H9 (cell line): ENCODE measurements around the gene UQCC3. TPM values are rescaled to one million over a fixed set of nuclear protein-coding genes. Genes with fewer than 3 reads are reported as not detected.

Experiments
- DNase-seq: peaks from one replicate; pipeline ENCODE4 v3.0.0-alpha.2; 2017
- H2AFZ ChIP-seq: one replicate; pipeline ENCODE4 v1.6.1; 2013; ENCODE audit warnings: mild to moderate bottlenecking, low read length, control low read depth, moderate library complexity
- H2AK5ac ChIP-seq: 2 replicates; pipeline ENCODE4 v1.6.1; 2013; ENCODE audit warnings: low read length, control low read depth, mixed read lengths; ENCODE audit not compliant: insufficient read length
- H2BK120ac ChIP-seq: one replicate; pipeline ENCODE4 v1.6.1; 2013; ENCODE audit warnings: low read depth, mild to moderate bottlenecking, low read length, control low read depth, inconsistent platforms; ENCODE audit not compliant: poor library complexity, severe bottlenecking
- H2BK12ac ChIP-seq: 2 replicates; pipeline ENCODE4 v1.6.1; 2013; ENCODE audit warnings: low read length, control low read depth, mixed read lengths, low read depth; ENCODE audit not compliant: insufficient read length
- H2BK15ac ChIP-seq: 2 replicates; pipeline ENCODE4 v1.6.1; 2013; ENCODE audit warnings: low read depth, low read length, control low read depth
- H2BK20ac ChIP-seq: one replicate; pipeline ENCODE4 v1.6.1; 2013; ENCODE audit warnings: low read depth, mild to moderate bottlenecking, low read length, control low read depth, inconsistent platforms; ENCODE audit not compliant: poor library complexity, severe bottlenecking
- H2BK5ac ChIP-seq: 2 replicates; pipeline ENCODE4 v1.6.1; 2013; ENCODE audit warnings: low read length, control low read depth, mixed read lengths; ENCODE audit not compliant: insufficient read length
- H3K14ac ChIP-seq: 2 replicates; pipeline ENCODE4 v1.6.1; 2013; ENCODE audit warnings: low read length, control low read depth; ENCODE audit not compliant: insufficient read depth
- H3K18ac ChIP-seq: 2 replicates; pipeline ENCODE4 v1.6.1; 2013; ENCODE audit warnings: low read depth, mild to moderate bottlenecking, mixed read lengths, low read length, control low read depth; ENCODE audit not compliant: insufficient read length
- H3K23ac ChIP-seq: 2 replicates; pipeline ENCODE4 v1.6.1; 2013; ENCODE audit warnings: low read length, control low read depth, mixed read lengths, low read depth; ENCODE audit not compliant: insufficient read length
- H3K23me2 ChIP-seq: 2 replicates; pipeline ENCODE4 v1.6.1; 2013; ENCODE audit warnings: low read depth, mild to moderate bottlenecking, mixed read lengths, low read length, control low read depth; ENCODE audit not compliant: insufficient read length, poor library complexity, severe bottlenecking
- H3K27ac ChIP-seq: 2 replicates; pipeline ENCODE4 v1.5.1; 2013; ENCODE audit warnings: low read length, control low read depth, mixed read lengths, low read depth; ENCODE audit not compliant: insufficient read length
- H3K27me3 ChIP-seq: 2 replicates; pipeline ENCODE4 v1.6.1; 2013; ENCODE audit warnings: low read length, control low read depth, inconsistent platforms; ENCODE audit not compliant: insufficient read depth
- H3K4ac ChIP-seq: 2 replicates; pipeline ENCODE4 v1.6.1; 2013; ENCODE audit warnings: low read depth, mild to moderate bottlenecking, control low read depth, inconsistent platforms, low read length, moderate library complexity
- H3K4me1 ChIP-seq: 2 replicates; pipeline ENCODE4 v1.6.1; 2013; ENCODE audit warnings: low read length, control low read depth, inconsistent platforms; ENCODE audit not compliant: insufficient read depth
- H3K4me2 ChIP-seq: 2 replicates; pipeline ENCODE4 v1.6.1; 2013; ENCODE audit warnings: low read length, control low read depth, mixed read lengths; ENCODE audit not compliant: insufficient read length, insufficient read depth
- H3K56ac ChIP-seq: 2 replicates; pipeline ENCODE4 v1.6.1; 2013; ENCODE audit warnings: low read depth, mild to moderate bottlenecking, mixed read lengths, low read length, control low read depth; ENCODE audit not compliant: insufficient read length
- H3K79me1 ChIP-seq: 2 replicates; pipeline ENCODE4 v1.6.1; 2013; ENCODE audit warnings: low read depth, mild to moderate bottlenecking, moderate library complexity, low read length, control low read depth, inconsistent platforms; ENCODE audit not compliant: insufficient read depth, poor library complexity, severe bottlenecking
- H3K79me2 ChIP-seq: 2 replicates; pipeline ENCODE4 v1.6.1; 2013; ENCODE audit warnings: low read length, control low read depth, inconsistent platforms; ENCODE audit not compliant: insufficient read depth
- H3K9ac ChIP-seq: 2 replicates; pipeline ENCODE4 v1.6.1; 2013; ENCODE audit warnings: low read length, control low read depth, mixed read lengths; ENCODE audit not compliant: insufficient read length; ENCODE audit errors: extremely low read depth
- H3K9me3 ChIP-seq: one replicate; pipeline ENCODE4 v1.6.1; 2013; ENCODE audit warnings: low read depth, low read length, inconsistent platforms; ENCODE audit not compliant: control insufficient read depth
- H3T11ph ChIP-seq: one replicate; pipeline ENCODE4 v1.6.1; 2013; ENCODE audit warnings: mild to moderate bottlenecking, low read length, control low read depth, inconsistent platforms
- H4K20me1 ChIP-seq: one replicate; pipeline ENCODE4 v1.6.1; 2013; ENCODE audit not compliant: control insufficient read depth, insufficient read length, insufficient read depth
- H4K5ac ChIP-seq: 2 replicates; pipeline ENCODE4 v1.6.1; 2013; ENCODE audit warnings: low read depth, mild to moderate bottlenecking, mixed read lengths, low read length, control low read depth; ENCODE audit not compliant: insufficient read length
- H4K8ac ChIP-seq: replicated peaks from 2 replicates; pipeline ENCODE4 v1.6.1; 2013; ENCODE audit warnings: low read length, control low read depth, mixed read lengths, low read depth; ENCODE audit not compliant: insufficient read length
- H4K91ac ChIP-seq: 2 replicates; pipeline ENCODE4 v1.6.1; 2013; ENCODE audit warnings: low read depth, mild to moderate bottlenecking, moderate library complexity, mixed read lengths, low read length, control low read depth; ENCODE audit not compliant: insufficient read length
- H3K27ac Mint-ChIP-seq, 3 experiments: 2 replicates in 2 of 3; 3 replicates in 1 of 3; pipeline ENCODE4 v1.8.0; 2020 to 2021; ENCODE audit warnings: mixed read lengths in 3 of 3, mild to moderate bottlenecking in 1 of 3, moderate library complexity in 1 of 3
- H3K27me3 Mint-ChIP-seq: 2 replicates; pipeline ENCODE4 v1.8.0; 2021; ENCODE audit warnings: low read depth, mild to moderate bottlenecking, moderate library complexity, mixed read lengths
- H3K36me3 Mint-ChIP-seq, 3 experiments: 2 replicates in 2 of 3; 3 replicates in 1 of 3; pipeline ENCODE4 v1.8.0; 2020 to 2021; ENCODE audit warnings: low read depth in 3 of 3, mixed read lengths in 3 of 3; ENCODE audit not compliant: insufficient read depth in 1 of 3
- H3K4me1 Mint-ChIP-seq, 2 experiments: 2 replicates each; pipeline ENCODE4 v1.8.0; 2020; ENCODE audit warnings: mixed read lengths in 2 of 2
- H3K4me3 Mint-ChIP-seq, 2 experiments: 2 replicates in 1 of 2; 3 replicates in 1 of 2; pipeline ENCODE4 v1.8.0; 2020 to 2021; ENCODE audit warnings: mild to moderate bottlenecking in 2 of 2, mixed read lengths in 2 of 2, moderate library complexity in 1 of 2
- H3K9me3 Mint-ChIP-seq, 2 experiments: 2 replicates in 1 of 2; 3 replicates in 1 of 2; pipeline ENCODE4 v1.8.0; 2020; ENCODE audit warnings: mild to moderate bottlenecking in 2 of 2, mixed read lengths in 2 of 2, moderate library complexity in 1 of 2
- CTCF ChIP-seq: fragments of 200-600 bp; sonication (generic); conservative IDR thresholded peaks from 3 replicates; pipeline ENCODE4 v1.8.0; 2021; ENCODE audit warnings: antibody characterized with exemption, mild to moderate bottlenecking
- WGBS: extraction: QIAGEN DNeasy Blood & Tissue Kit; methylation state at CpG from one replicate; pipeline ENCODE4 v1.1.7; 2013; ENCODE audit warnings: missing lambda C conversion rate, low lambda C conversion rate, mixed read lengths; ENCODE audit not compliant: insufficient read length; ENCODE audit errors: extremely low coverage; 5-methylcytosine and 5-hydroxymethylcytosine counted together
- total RNA-seq: library from RNA; stranded (reverse); gene quantifications from 2 replicates; pipeline ENCODE4 v1.2.1, GENCODE V29; 2021

UQCC3 gene
- total RNA-seq, 1 experiment from 2014 or later: 11.1 TPM

GRCh38 chr11:62656796-62657429 lies 14.6 kb upstream of the UQCC3 start:
- no peak overlapping the region for H3K4me3 Mint-ChIP-seq
- TF ChIP-seq CTCF: no peak

More at GRCh38 chr11:62656796-62657429, 14.6 kb upstream of the UQCC3 start:
- Histone ChIP-seq H2AK5ac (no peak overlapping the region), H2BK12ac (no peak overlapping the region), H3K4me2 (no peak overlapping the region), H3K79me2 (peaks cover 2% of the 10 kb centered on the region; the same call in 1 of the 2 replicates), H3K27me3 (no peaks in the 10 kb centered on the region), H3K9ac (no peak overlapping the region), H2BK20ac (no peak overlapping the region), H2BK120ac (no peak overlapping the region), H3K23ac (no peak overlapping the region), H3K27ac (no peak overlapping the region), H3K4me1 (no peaks in the 10 kb centered on the region), H2BK5ac (no peak overlapping the region), H3K23me2 (peaks cover 4% of the 10 kb centered on the region), H2BK15ac (no peak overlapping the region), H4K91ac (no peak overlapping the region), H4K5ac (no peak overlapping the region), H4K8ac (no peak overlapping the region), H3K79me1 (no peaks in the 10 kb centered on the region), H3K18ac (no peak overlapping the region), H3K4ac (no peak overlapping the region), H3K14ac (no peak overlapping the region), H2AFZ (no peak overlapping the region), H3T11ph (no peak overlapping the region), H4K20me1 (no peaks in the 10 kb centered on the region), H3K56ac (no peak overlapping the region), H3K9me3 (no peaks in the 10 kb centered on the region)
- H3K27ac Mint-ChIP-seq: no peak overlapping the region
- DNase-seq: no peak
- no CpG with 5 or more reads among the region's 5 CpGs for WGBS
- peaks cover 4 to 9% of the 10 kb centered on the region in 2 experiments for H3K4me1 Mint-ChIP-seq
- H3K27me3 Mint-ChIP-seq: no peaks in the 10 kb centered on the region
- H3K9me3 Mint-ChIP-seq: no peaks in the 10 kb centered on the region
- H3K36me3 Mint-ChIP-seq: peaks cover 0 to 11% (median 0%) of the 10 kb centered on the region in 3 experiments; a peak in 2 of 7 replicates
